ENCODE results near the gene EDNRA.

EDNRA gene

GRCh38 chr4:147538711-147539110 is 57.8 kb downstream of the EDNRA start:
- no peak for DNase-seq (ENCODE audit: extremely low spot score)
- ChIA-PET CTCF (interaction anchor here (1.6 to 2.8 kb wide), 6 partner anchors 10 to 51 kb away, joined by 3 to 13 read pairs (median 7); no protein-coding TSS in a partner anchor), POLR2A (no interaction called here)
- TF ChIP-seq CTCF (IDR thresholded peaks at IDR 0.05; ENCODE audit: control extremely low read depth, extremely low read depth, low read depth, missing control alignments), result no peak

GRCh38 chr4:147539959-147540358 is 59.1 kb downstream of the EDNRA start:
- TF ChIP-seq CTCF (IDR thresholded peaks at IDR 0.05; ENCODE audit: control extremely low read depth, extremely low read depth, low read depth, missing control alignments), result no peak
- ChIA-PET CTCF (interaction anchor here (0.8 to 2.8 kb wide), 7 partner anchors 9 to 327 kb away, joined by 3 to 13 read pairs (median 6); no protein-coding TSS in a partner anchor), POLR2A (no interaction called here)
- DNase-seq (ENCODE audit: extremely low spot score), result no peak

GRCh38 chr4:147542229-147542990 is 61.5 kb downstream of the EDNRA start:
- POLR2A ChIA-PET, result no interaction called here
- no peak for TF ChIP-seq CTCF (IDR thresholded peaks at IDR 0.05; ENCODE audit: control extremely low read depth, extremely low read depth, low read depth, missing control alignments)
- no peak for DNase-seq (ENCODE audit: extremely low spot score)
- CTCF ChIA-PET, result no interaction called here

GRCh38 chr4:147543034-147543433 is 62.1 kb downstream of the EDNRA start:
- ChIA-PET POLR2A (no interaction called here), CTCF (no interaction called here)
- no peak for DNase-seq (ENCODE audit: extremely low spot score)

GRCh38 chr4:147546349-147546748 is 65.5 kb downstream of the EDNRA start:
- TF ChIP-seq CTCF (IDR thresholded peaks at IDR 0.05; ENCODE audit: control extremely low read depth, extremely low read depth, low read depth, missing control alignments), result no peak
- no peak for DNase-seq (ENCODE audit: extremely low spot score)
- POLR2A ChIA-PET, result no interaction called here
- CTCF ChIA-PET, result interaction anchor here (0.8 to 3.0 kb wide), 3 partner anchors 11 to 27 kb away, joined by 3 to 10 read pairs (median 4); no protein-coding TSS in a partner anchor

More at GRCh38 chr4:147543034-147543433, 62.1 kb downstream of the EDNRA start:
- no peak for TF ChIP-seq CTCF (IDR thresholded peaks at IDR 0.05; ENCODE audit: control extremely low read depth, extremely low read depth, low read depth, missing control alignments)

- DNase-seq (ENCODE audit: extremely low spot score), result no peak
- CTCF ChIA-PET, result interaction anchor here (1.2 to 3.0 kb wide), 3 partner anchors 10 to 31 kb away, joined by 3 to 10 read pairs (median 5); no protein-coding TSS in a partner anchor
- POLR2A ChIA-PET, result no interaction called here
- TF ChIP-seq CTCF (IDR thresholded peaks at IDR 0.05; ENCODE audit: control extremely low read depth, extremely low read depth, low read depth, missing control alignments), result no peak
These were observed 66.6 kb downstream of the EDNRA start for GRCh38 chr4:147547314-147548056.

Data from GM10248 (cell line).